Ascending aorta (tissue), 2 donors: ENCODE data around the gene ARID3C. TPM values are rescaled to one million over a fixed set of nuclear protein-coding genes. Genes with fewer than 3 reads are reported as not detected.
"Not testable (repeated sequence)": the region's sequence is repeated elsewhere in the genome, so short reads cannot be mapped to it uniquely, and the experiment has no call there.

Source experiments
- DNase-seq, 2 donors: peaks; one replicate each; pipeline ENCODE4 v3.0.0-alpha.2; 2019; ENCODE audit warnings: low spot score in 2 of 2
- H3K27ac ChIP-seq, 2 donors: fragments of 200-600 bp; sonication (generic); one replicate each; pipeline ENCODE4 v1.5.1; 2016 to 2017; ENCODE audit warnings: mild to moderate bottlenecking in 1 of 2
- H3K27me3 ChIP-seq: fragments of 200-600 bp; sonication (generic); one replicate; pipeline ENCODE4 v1.5.1; 2017
- H3K36me3 ChIP-seq, 2 donors: fragments of 200-600 bp; sonication (generic); one replicate each; pipeline ENCODE4 v1.5.1; 2016
- H3K4me1 ChIP-seq, 2 donors: fragments of 200-600 bp; sonication (generic); one replicate each; pipeline ENCODE4 v1.5.1; 2016 to 2017; ENCODE audit warnings: mild to moderate bottlenecking in 1 of 2
- H3K4me3 ChIP-seq, 2 donors: fragments of 200-600 bp; sonication (generic); one replicate each; pipeline ENCODE4 v1.5.1; 2016 to 2017; ENCODE audit warnings: mild to moderate bottlenecking in 1 of 2
- H3K9me3 ChIP-seq, 2 donors: fragments of 200-600 bp; sonication (generic); one replicate each; pipeline ENCODE4 v1.5.1; 2016
- intact Hi-C: fragments of 100-400 bp; cut with DNase I; formaldehyde crosslinking; loops from one replicate; pipeline ENCODE4 v1.15.1; 2023
- total RNA-seq: library from RNA; depleted of rRNA; stranded (reverse); fragments of >200 nt; gene quantifications from one replicate; pipeline ENCODE4 v1.1.0, GENCODE V29; 2016
- TF ChIP-seq, protein P1 (sequence below), 3 experiments: fragments of 200-600 bp in 2 of 3; fragments of 450-650 bp in 1 of 3; sonication (generic) in 2 of 3; IDR thresholded peaks; one replicate each; pipeline ENCODE4 v1.5.1; 2016 to 2019; ENCODE audit warnings: antibody characterized with exemption in 3 of 3, mild to moderate bottlenecking in 1 of 3, moderate library complexity in 1 of 3

The ARID3C gene
- total RNA-seq, 1 donor from 2014 or later, result not detected

DNA sequence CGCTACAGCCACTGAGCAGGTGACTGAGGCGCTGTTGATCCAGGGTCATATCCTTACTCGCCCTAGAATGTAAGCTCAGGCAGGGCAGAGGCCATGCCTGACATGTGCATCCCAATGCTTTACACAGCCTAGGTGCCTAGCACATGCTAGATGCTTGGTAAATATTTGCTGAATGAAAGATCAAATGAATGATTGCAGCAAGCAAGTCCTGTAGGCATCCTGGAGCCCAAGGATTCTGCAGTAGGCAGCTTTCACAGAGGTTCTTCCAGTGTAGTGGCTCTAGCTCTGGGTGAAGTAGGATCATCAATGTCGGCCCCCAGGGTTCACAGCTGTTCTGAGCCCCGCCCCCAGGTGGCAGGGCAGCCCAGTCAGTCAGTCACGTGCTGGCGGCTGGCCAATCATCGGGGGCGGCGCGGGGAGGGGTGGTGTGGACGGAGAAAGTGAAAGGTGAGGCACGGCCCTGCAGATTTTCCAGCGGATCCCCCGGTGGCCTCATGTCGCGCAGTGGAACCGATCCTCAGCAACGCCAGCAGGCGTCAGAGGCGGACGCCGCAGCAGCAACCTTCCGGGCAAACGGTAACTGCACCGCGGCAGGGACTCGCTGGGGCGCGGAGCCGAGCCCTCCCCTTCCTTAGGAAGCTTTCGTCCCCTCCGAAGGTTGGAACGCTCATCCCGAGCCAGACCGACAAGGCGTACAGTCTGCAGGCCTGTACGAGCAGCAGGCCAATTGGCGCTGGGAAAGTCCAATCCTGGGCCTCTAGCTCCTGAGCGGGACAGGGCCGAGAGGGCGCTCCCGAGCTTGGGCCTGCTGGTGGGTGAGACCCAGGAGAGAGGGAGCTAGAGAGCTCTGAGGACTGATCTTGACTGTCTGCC lies 17.6 kb upstream of the ARID3C start, which contains the start of gene GALT:
GALT (plus strand) TSS at position 465 of the 873 bp plus-strand sequence; CDS start at position 495, 30 bp downstream.
- intact Hi-C loops, result loop anchor here (1.0 to 5.0 kb wide), 4 partner anchors 9 to 516 kb away; partner anchors contain the start of genes DCTN3, SIGMAR1 and UNC13B
- Histone ChIP-seq H3K4me3 (peak within 1 kb of the TSS; percentile 69 to 80), H3K36me3 (peaks cover 17 to 21% of the 10 kb centered on the region in 2 donors), H3K4me1 (peaks cover 17 to 26% of the 10 kb centered on the region in 2 donors), H3K9me3 (no peaks in the 10 kb centered on the region), H3K27me3 (no peaks in the 10 kb centered on the region), H3K27ac (peak within 1 kb of the TSS; percentile 80 to 83)
- peak; percentile 90 to 97 for DNase-seq
- TF ChIP-seq, protein P1, sequence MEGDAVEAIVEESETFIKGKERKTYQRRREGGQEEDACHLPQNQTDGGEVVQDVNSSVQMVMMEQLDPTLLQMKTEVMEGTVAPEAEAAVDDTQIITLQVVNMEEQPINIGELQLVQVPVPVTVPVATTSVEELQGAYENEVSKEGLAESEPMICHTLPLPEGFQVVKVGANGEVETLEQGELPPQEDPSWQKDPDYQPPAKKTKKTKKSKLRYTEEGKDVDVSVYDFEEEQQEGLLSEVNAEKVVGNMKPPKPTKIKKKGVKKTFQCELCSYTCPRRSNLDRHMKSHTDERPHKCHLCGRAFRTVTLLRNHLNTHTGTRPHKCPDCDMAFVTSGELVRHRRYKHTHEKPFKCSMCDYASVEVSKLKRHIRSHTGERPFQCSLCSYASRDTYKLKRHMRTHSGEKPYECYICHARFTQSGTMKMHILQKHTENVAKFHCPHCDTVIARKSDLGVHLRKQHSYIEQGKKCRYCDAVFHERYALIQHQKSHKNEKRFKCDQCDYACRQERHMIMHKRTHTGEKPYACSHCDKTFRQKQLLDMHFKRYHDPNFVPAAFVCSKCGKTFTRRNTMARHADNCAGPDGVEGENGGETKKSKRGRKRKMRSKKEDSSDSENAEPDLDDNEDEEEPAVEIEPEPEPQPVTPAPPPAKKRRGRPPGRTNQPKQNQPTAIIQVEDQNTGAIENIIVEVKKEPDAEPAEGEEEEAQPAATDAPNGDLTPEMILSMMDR (IDR thresholded peaks at IDR 0.05), result peak; percentile 26 to 51 (median 35)

DNA sequence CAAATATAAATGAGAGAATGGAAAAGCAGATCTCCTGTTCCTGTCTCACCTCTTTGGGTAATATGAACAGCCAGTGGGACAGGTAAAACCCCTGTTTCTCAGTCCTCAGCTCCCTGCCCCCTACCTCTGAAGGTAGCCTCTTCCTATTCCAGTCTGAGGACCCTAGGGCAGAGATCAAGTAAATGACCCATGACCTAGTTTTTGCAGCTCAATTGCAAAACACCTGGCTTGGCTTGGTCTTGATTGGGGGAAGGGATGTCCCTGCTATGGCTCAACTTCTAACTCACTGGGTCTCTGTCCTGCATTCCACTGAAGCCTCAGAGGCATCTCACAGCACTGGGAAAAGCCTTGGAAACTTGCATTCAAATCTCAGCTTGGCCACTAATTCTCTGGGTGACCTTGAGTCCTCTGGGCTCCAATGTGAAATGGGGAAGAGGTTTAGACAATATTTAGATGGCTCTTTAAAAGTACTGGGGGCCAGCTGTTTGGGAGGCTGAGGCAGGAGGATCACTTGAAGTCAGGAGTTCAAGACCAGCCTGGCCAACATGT lies 16.0 kb upstream of the ARID3C start:
- H3K4me1 ChIP-seq, result peaks cover 17 to 21% of the 10 kb centered on the region in 2 donors
- intact Hi-C loops, result loop anchor here (5.0 kb wide), 1 partner anchor 517 kb away; the partner anchor contains the start of gene UNC13B
- H3K27ac ChIP-seq, result no peak overlapping the region
- TF ChIP-seq, protein P1 (IDR thresholded peaks at IDR 0.05), result no peak
- no peak for DNase-seq
- no peaks in the 10 kb centered on the region for H3K9me3 ChIP-seq
- no peaks in the 10 kb centered on the region for H3K27me3 ChIP-seq
- no peak overlapping the region for H3K4me3 ChIP-seq
- peaks cover 17 to 18% of the 10 kb centered on the region in 2 donors for H3K36me3 ChIP-seq

DNA sequence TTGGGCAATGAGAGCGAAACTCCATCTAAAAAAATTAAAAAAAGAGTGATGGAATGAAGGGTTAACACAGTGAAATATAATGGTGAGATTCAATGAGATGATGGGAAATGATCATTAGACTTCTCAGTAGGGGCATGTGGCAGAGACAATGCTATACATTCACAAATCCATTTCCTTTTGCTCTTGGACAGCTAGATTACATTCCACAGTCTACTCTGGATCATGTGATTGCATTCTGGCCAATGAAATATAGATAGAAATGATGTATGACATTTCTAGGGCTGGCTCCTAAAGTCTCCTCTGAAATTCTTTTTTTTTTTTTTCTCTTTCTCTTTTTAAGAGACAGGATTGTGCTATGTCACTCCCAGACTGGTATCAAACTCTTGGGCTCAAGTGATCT lies 13.8 kb upstream of the ARID3C start:
- TF ChIP-seq, protein P1 (IDR thresholded peaks at IDR 0.05), result no peak
- no peaks in the 10 kb centered on the region for H3K27me3 ChIP-seq
- no peaks in the 10 kb centered on the region for H3K36me3 ChIP-seq
- no peaks in the 10 kb centered on the region for H3K9me3 ChIP-seq
- H3K4me1 ChIP-seq, result peaks cover 11 to 12% of the 10 kb centered on the region in 2 donors
- H3K4me3 ChIP-seq, result no peak overlapping the region
- no peak for DNase-seq
- no peak overlapping the region for H3K27ac ChIP-seq
- intact Hi-C loops, result no loop called here

DNA sequence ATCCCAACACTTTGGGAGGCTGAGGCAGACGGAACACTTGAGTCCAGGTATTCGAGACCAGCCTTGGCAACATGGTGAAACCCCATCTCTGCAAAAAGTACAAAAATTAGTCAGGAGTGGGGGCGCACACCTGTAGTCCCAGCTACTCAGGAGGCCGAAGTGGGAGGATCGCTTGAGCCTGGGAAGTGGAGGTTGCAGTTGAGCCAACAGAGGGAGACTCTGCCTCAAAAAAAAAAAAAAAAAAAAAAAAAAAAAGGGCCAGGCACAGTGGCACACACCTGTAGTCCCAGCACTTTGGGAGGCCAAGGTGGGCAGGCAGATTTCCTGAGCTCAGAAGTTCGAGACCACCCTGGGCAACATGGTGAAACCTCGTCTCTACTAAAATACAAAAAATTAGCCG lies 10.5 kb upstream of the ARID3C start:
- H3K27ac ChIP-seq, intact Hi-C loops, DNase-seq, H3K4me3 ChIP-seq, H3K36me3 ChIP-seq, H3K27me3 ChIP-seq, H3K9me3 ChIP-seq: not testable (repeated sequence)
- peaks cover 0 to 13% of the 10 kb centered on the region in 2 donors for H3K4me1 ChIP-seq

DNA sequence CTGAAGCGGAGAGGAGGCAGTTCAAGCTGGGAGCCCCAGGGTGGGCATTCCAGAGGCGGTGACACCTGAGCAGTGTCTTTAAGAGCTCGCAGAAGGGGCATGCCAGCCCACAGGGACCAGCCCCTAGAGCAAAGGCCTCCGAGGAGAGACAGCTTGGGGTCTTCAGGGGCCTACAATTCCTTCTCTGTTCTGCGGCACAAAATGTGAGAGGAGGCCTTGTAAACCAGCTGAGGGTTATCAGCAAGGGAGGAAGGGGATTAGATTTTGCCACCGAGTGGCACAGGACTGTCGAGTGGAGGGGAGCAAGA lies 9.2 kb upstream of the ARID3C start:
- intact Hi-C loops, result no loop called here
- peaks cover 0 to 13% of the 10 kb centered on the region in 2 donors for H3K4me1 ChIP-seq
- no peaks in the 10 kb centered on the region for H3K9me3 ChIP-seq
- TF ChIP-seq, protein P1 (IDR thresholded peaks at IDR 0.05), result no peak
- H3K27ac ChIP-seq, result peak overlapping the region; percentile 76 to 79
- H3K27me3 ChIP-seq, result no peaks in the 10 kb centered on the region
- peak overlapping the region; percentile 61 to 83 for H3K4me3 ChIP-seq
- no peaks in the 10 kb centered on the region for H3K36me3 ChIP-seq
- no peak for DNase-seq
